Right ventricle myocardium inferior (tissue), 1 donor: ENCODE measurements around the gene COL27A1. TPM values are rescaled to one million over a fixed set of nuclear protein-coding genes. Genes with fewer than 3 reads are reported as not detected.
A peak's percentile ranks its signal among the peaks of the same experiment; 100 is the strongest.

Experiments
- ATAC-seq: fragments of 200-7000 bp; cut with Tn5 transposase; one replicate; pipeline ENCODE4 v1.9.1; 2020; ENCODE audit warnings: mild to moderate bottlenecking, moderate library complexity
- DNase-seq: peaks from one replicate; pipeline ENCODE4 v3.0.0; 2021; ENCODE audit errors: missing footprints
- intact Hi-C: fragments of 100-400 bp; cut with DNase I; formaldehyde crosslinking; loops from one replicate; pipeline ENCODE4 v1.11.0; 2022
- long read RNA-seq: library from polyadenylated mRNA; unstranded; transcript quantifications from one replicate; pipeline ENCODE4 v2.0.0, GENCODE V29; 2021
- total RNA-seq: library from RNA; stranded (reverse); fragmentation: NEBNext Ultra II Directional; extraction: Animal tissue kit (Norgen Biotek cat#: 25700); gene quantifications from one replicate; pipeline ENCODE4 v1.2.1, GENCODE V29; 2021
- donor health status: DM: no; HTN: yes; CAD: no; lungs with severe emphysema.

Gene COL27A1
- total RNA-seq: 9.8 TPM
- long read RNA-seq, partial matches to known transcripts: 2 of 2 reads
- long read RNA-seq, other reads (novel, unspliced or antisense): 0 of 2 reads

GRCh38 chr9:114155263-114155994, at the start of gene COL27A1:
Gene COL27A1, plus strand, starts transcription at chr9:114155537. Its CDS starts 414 bp downstream, at chr9:114155951.
- intact Hi-C loops: loop anchor here (1.0 to 2.0 kb wide), 2 partner anchors 47 to 115 kb away; no protein-coding TSS in a partner anchor
- DNase-seq (peak; percentile 90), ATAC-seq (peak; percentile 90)

GRCh38 chr9:114107286-114108001, 47.9 kb upstream of the COL27A1 start:
- DNase-seq (no peak), ATAC-seq (no peak)
- intact Hi-C loops: loop anchor here (1.0 to 2.0 kb wide), 3 partner anchors 48 to 183 kb away; partner anchors contain the start of gene COL27A1

- ATAC-seq: peak; percentile 94
- intact Hi-C loops: loop anchor here (1.0 to 2.0 kb wide), 3 partner anchors 47 to 183 kb away; partner anchors contain the start of gene COL27A1
These were observed 47.1 kb upstream of the COL27A1 start for GRCh38 chr9:114108016-114108833.

GRCh38 chr9:114109124-114109523, 46.2 kb upstream of the COL27A1 start:
- intact Hi-C loops: loop anchor here (2.0 kb wide), 1 partner anchor 182 kb away; no protein-coding TSS in a partner anchor
- ATAC-seq (no peak), DNase-seq (no peak)

More at GRCh38 chr9:114108016-114108833, 47.1 kb upstream of the COL27A1 start:
- DNase-seq: peak; percentile 84

- intact Hi-C loops: no loop called here
- DNase-seq: no peak
- no peak for ATAC-seq
These were observed 45.2 kb upstream of the COL27A1 start for GRCh38 chr9:114110180-114110579.

GRCh38 chr9:114112325-114112724, 43.0 kb upstream of the COL27A1 start:
- DNase-seq (no peak), ATAC-seq (peak; percentile 53)
- intact Hi-C loops: no loop called here

- DNase-seq (peak; percentile 93), ATAC-seq (peak; percentile 85)
- intact Hi-C loops: no loop called here
These were observed 42.4 kb upstream of the COL27A1 start for GRCh38 chr9:114112778-114113584.

- intact Hi-C loops: no loop called here
- ATAC-seq (no peak), DNase-seq (no peak)
These were observed 41.0 kb upstream of the COL27A1 start for GRCh38 chr9:114114364-114114763.

- ATAC-seq (peak; percentile 40), DNase-seq (no peak)
- intact Hi-C loops: no loop called here
These were observed 39.6 kb upstream of the COL27A1 start for GRCh38 chr9:114115654-114116125.

GRCh38 chr9:114116126-114116747, 39.1 kb upstream of the COL27A1 start:
- ATAC-seq (peak; percentile 35), DNase-seq (no peak)
- intact Hi-C loops: no loop called here

GRCh38 chr9:114117614-114117995, 37.7 kb upstream of the COL27A1 start:
- intact Hi-C loops: no loop called here
- no peak for ATAC-seq
- no peak for DNase-seq

- intact Hi-C loops: no loop called here
- DNase-seq (no peak), ATAC-seq (no peak)
These were observed 37.1 kb upstream of the COL27A1 start for GRCh38 chr9:114117996-114118830.

GRCh38 chr9:114119242-114120191, 35.8 kb upstream of the COL27A1 start:
- no peak for DNase-seq
- ATAC-seq: no peak
- intact Hi-C loops: no loop called here

- ATAC-seq: no peak
- intact Hi-C loops: no loop called here
- DNase-seq: no peak
These were observed 34.9 kb upstream of the COL27A1 start for GRCh38 chr9:114120192-114121014.
